Mesenteric fat pad (tissue), 1 donor: ENCODE data around the gene F10. TPM values are rescaled to one million over a fixed set of nuclear protein-coding genes. Genes with fewer than 3 reads are reported as not detected.

ENCODE experiments used
- DNase-seq: peaks from one replicate; pipeline ENCODE4 v3.0.0-alpha.2; 2020; ENCODE audit warnings: low spot score
- total RNA-seq: library from RNA; stranded (reverse); fragmentation: NEBNext Ultra II Directional; extraction: Animal tissue kit (Norgen Biotek cat#: 25700); gene quantifications from one replicate; pipeline ENCODE4 v1.2.1, GENCODE V29; 2021
- donor health status: DM: yes; HTN: yes; CAD: no.

F10 gene
- total RNA-seq, 1 donor from 2014 or later = 6.6 TPM

DNA sequence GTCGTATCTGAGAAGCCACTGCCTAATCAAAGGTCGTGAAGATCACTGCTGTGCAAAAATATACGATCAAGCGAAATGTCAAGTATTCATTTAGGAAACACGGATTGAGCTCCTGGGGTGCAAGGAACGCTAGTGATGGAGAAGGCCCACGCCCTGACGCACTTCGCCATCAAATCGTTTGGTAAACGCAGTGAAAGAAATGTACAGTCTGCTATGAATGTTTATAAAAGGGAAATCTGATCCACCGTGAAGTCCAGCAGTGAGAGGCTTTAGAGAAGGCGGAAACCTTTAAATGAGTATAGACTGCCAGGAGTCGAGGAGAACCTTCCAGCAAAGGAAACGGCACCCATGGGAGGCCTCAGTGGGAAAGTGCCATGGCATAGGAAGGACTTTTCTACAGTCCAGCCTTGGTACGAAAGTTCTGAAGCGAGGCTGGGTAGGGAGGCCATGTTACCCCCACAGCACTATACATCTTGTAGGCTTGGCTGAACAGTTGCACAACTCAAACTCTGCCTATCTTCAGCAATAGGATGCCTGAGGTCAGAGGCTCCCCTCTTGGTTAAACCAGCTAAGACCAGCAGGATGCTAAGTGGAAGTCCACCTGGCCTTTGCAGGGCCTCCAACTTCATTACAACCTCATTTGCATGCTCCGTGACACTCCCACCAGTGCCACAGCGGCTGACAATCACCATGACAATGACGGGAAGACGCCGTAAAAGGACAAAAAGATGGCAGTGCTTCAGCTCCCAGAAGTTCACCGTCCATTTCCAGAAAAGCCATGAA lies 65.5 kb downstream of the F10 start:
- DNase-seq = no peak

DNA sequence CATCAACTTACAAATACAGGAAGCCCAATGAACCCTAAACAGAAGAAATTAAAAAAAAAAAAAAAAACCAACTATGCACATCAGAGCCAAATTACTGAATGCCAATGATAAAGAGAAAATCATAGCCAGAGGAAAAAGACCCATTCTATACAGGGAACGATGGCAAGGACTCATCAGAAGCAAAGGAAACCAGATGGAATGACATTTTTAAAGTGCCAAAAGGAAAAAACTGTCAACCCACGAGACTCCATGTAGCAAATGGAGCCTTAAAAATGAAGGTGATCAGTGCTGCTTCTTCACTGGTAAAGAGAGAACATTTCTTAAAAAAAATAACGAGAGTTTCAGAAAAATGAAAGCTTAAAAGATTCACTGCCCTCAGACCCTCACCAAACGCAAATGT lies 67.6 kb downstream of the F10 start:
- DNase-seq = no peak

DNA sequence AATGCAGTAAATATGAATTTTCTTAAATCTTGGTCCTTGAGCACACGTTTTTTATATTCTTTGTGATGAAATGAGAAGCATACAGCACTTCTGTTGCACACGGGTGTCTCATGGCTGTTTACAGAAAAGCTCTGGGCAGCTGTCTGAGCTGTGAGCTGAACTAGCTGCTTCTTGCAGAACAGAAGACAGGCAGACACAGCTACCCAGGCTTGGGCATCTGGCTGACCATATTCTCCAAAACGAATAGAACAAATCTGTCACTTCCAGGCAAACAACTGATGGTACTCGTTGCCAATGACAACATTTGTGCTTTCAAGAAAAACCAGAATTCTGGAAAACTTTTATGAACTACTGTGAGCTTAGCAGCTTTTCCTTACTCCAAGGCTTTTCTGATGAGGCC lies 69.7 kb downstream of the F10 start:
- DNase-seq = no peak

DNA sequence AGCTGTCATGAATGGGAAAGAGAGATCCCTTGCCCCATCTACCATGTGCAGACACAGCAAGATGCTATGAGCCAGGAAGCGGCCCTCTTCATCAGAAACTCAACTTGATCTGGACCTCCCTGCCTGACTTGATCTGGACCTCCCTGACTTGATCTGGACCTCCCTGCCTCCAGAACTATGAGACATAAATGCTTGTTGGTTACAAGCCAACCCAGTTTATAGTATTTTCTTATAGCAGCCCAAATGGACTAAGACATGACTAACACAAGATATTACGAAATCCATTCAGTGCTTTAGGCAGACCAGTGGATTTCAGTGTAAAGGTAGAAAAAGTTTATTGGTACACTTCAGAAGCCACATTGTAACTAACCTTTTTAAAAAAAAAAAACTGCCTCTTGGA lies 70.3 kb downstream of the F10 start:
- no peak for DNase-seq

DNA sequence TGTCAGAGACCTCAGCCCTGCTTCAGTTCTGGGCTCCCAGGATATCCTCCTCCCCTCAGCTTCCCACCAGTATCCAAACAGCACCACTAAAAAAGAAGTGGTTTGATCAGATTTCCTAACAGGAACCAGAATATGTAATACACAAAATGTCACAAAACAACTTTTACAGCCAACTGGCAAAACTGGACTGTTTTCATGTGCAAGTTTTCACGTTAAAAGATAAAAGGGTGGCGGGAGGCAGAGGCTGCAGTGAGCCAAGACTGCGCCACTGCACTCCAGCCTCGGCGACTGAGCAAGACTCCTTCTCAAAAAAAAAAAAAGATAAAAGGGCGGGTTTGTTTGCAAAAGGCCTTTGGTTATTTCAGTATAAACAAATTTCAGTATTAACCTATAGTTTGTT lies 72.8 kb downstream of the F10 start:
- DNase-seq = no peak

DNA sequence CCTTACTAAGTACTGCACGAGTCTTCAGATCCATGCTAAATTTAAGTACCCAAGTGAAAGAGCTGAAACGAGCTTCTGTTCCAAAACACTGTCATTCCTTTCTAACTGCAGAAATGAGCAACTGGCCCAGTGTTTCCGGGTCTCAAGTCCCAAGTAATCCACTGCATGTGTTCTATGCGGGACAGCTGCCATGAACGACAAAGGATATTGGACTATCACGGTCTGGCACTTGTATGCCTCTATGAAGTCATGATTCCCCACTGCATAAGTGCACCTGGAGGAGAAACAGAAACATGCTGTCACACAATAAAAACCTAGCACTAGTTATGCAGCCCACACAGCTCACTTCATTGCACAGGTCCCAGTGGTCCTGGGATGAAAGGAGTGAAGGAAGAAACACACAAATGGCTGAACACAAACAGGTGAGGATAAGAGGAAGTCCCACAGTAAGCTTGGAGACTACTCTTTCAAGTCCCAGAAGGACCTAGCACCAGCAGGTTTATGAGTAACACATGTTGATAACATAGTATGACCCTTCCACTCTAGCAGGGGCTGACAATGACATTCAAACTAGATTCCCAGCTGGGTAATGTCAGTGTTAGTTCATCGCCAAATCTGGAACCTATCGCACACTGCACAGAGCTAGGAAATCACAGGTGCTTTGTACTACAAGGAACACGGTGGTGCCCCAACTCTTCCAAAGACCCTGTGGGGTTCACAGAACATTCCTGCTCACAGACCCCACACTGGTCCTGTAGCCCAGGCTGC lies 74.6 kb downstream of the F10 start:
- no peak for DNase-seq

Other genes with a start within 250 kb of the F10 start
- 97.6 TPM for gene MCF2L, start 153.6 kb upstream of the F10 start, total RNA-seq
- gene F7, start 17.0 kb upstream of the F10 start, total RNA-seq = 0.35 TPM
- gene PROZ, start 35.8 kb downstream of the F10 start, total RNA-seq = not detected
- gene PCID2, start 85.9 kb downstream of the F10 start, total RNA-seq = 37.4 TPM
- gene CUL4A, start 86.8 kb downstream of the F10 start, total RNA-seq = 67.0 TPM
- 240 TPM for gene LAMP1, start 174.4 kb downstream of the F10 start, total RNA-seq
- 3.1 TPM for gene GRTP1, start 241.3 kb downstream of the F10 start, total RNA-seq